HG02678 (cell line): ENCODE measurements around the gene ARHGAP42.

ENCODE experiments used
- ATAC-seq: cut with Tn5 transposase; IDR thresholded peaks from one replicate; pipeline ENCODE4 v1.9.1; 2021; ENCODE audit warnings: mild to moderate bottlenecking, moderate library complexity; ENCODE audit not compliant: unreplicated experiment

The ARHGAP42 gene

GRCh38 chr11:100791103-100791502, 104.0 kb downstream of the ARHGAP42 start:
- no peak for ATAC-seq

GRCh38 chr11:100791860-100792259, 104.8 kb downstream of the ARHGAP42 start:
- no peak for ATAC-seq

GRCh38 chr11:100793525-100793924, 106.4 kb downstream of the ARHGAP42 start:
- no peak for ATAC-seq

GRCh38 chr11:100794446-100794845, 107.4 kb downstream of the ARHGAP42 start:
- ATAC-seq, result no peak

GRCh38 chr11:100799445-100799844, 112.4 kb downstream of the ARHGAP42 start:
- no peak for ATAC-seq

DNA sequence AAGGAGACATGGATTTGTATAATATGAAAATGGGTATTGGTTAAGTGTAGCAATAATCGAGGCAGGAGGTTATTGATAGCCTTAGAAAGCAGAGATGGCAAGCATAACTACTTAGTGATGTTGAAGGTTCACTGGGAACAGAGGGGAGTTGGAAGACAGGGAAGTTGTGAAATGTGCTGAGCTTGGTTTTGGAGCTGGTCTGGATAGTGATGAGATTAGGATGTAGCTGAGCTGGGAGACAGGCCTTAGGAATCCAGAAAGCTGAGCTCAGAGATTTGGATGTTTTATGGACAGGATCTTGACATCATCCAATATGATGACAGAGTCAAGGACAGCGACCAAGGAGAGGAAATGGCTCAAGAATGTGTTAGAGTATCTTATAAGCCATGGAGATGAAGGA, 113.1 kb downstream of the ARHGAP42 start:
- ATAC-seq, result no peak

DNA sequence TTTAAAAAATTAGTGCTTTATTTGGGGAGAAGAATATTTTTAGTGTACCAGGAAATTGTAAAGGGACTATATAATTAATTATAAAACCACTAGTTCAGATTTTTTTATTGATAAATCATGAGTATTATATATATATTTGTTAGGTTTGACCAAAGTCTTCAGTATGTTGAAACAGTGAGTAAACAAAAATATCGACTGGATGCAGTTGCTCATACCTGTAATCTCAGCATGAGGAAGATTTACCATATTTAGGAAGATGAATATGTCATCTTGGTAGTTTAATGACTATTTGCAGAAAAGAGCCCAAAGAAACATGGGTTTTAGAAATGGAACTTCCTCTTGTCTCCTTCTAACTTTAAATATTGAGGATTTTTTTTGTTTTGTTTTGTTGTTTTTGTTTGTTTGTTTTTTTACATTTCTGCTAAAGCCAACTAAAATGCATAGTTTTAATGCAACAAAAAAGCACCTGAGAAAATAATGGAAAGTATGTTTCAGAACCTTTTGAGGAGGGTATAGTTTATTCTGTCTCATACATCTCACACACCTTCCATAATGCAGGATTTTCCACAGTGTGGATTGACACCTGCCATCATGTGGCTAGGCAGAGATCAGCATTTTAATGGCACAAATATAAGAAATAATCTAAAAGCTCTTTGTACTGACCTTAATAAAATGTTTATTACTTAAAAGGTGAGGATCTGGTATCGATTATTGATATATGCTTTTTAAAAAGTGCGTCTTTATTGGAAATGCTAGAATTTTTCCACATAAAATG, 114.3 kb downstream of the ARHGAP42 start:
- no peak for ATAC-seq

DNA sequence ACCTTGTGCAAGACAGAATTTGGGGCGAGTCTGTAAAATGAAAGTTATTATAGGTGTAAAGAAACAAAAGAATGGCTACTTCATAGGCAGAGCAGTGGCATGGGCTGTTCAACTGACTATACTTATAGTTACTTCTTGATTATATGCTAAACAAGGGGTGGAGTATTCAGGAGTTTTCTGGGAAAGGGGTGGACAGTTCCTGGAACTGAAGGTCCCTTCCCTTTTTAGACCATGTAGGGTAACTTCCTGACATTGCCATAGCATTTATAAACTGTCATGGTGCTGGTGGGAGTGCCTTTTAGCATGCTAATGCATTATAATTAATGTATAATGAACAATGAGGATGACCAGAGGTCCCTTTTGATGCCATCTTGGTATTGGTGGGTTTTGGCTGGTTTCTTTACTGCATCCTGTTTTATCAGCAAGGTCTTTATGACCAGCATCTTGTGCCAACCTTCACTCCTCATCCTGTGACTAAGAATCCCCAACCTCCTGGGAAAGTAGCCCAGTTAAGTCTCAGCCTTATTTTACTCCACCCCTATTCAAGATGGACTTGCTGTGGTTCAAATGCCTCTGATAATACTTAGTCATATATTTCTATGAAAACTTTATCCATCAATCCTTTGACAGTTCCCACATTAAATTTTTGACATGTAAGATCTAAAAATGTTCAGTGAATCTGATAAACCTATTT, 118.6 kb downstream of the ARHGAP42 start:
- no peak for ATAC-seq

DNA sequence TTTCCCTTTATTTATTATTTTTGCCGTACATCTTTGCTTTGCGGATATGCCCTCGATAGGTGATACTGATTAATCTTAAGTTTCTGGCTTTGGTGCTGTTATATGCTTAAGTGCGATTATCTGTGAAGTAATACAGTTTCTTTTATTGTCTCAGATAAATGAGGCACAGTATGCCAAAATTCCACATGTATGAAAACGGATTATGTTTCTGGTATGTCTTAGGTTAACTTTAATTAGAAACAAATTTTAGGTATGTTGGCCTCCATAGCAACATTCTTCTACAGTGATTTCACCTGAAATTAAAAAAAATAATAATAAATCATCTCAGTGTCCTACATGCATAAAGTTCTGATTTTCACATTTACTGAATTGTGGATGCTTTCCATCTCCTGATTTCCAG, 119.2 kb downstream of the ARHGAP42 start:
- no peak for ATAC-seq

DNA sequence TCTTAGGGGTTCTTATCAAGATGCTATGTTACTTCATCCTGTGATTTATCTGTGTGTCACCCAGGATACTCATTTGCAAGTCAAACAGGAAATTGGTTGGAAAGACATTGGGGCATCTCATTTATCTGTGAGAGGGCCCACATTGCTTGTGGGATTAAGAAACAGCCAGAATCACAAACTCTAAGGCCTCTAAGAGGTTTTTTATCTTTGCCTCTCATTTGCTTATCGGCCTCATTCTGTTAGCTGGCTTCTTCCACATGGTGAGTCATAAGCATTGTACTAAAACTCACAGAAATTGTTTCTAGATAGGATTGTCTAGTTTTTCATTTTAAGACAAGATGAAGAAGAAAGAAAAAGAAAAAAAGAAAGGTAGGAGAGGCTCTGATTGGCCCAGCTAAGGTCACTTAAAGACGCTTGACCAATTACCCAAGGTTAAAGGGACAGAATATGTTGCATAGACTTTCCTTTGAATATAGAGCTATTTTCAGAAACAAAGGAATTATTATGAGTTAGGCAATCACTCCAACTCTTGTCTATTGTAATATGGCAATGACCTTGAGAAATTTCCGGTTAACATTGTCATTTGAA, 121.9 kb downstream of the ARHGAP42 start:
- no peak for ATAC-seq

GRCh38 chr11:100810146-100810545, 123.1 kb downstream of the ARHGAP42 start:
- ATAC-seq, result no peak

GRCh38 chr11:100810666-100811065, 123.6 kb downstream of the ARHGAP42 start:
- ATAC-seq, result no peak

DNA sequence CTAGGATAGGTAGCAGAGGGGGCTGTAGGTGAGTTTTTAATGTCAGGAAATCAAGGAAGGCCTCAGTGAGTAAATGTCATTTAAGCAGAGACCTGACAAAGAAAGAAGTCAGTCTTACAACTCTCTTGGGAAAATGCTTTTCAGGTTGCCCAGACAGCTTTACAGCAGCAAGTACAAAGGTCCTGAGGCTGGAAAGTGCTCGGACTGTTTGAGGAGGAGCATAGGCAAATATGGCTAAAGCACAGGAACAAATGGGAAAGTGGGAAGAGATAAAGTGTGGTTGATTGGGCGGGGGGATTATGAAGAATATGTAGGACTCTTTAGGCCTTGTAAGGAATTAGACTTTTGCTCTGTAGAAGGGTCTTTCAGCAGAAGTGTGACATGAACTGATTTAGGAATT, 125.4 kb downstream of the ARHGAP42 start:
- ATAC-seq, result no peak

- ATAC-seq, result no peak
These were observed 128.8 kb downstream of the ARHGAP42 start for GRCh38 chr11:100815787-100816330.

GRCh38 chr11:100816823-100817222, 129.7 kb downstream of the ARHGAP42 start:
- ATAC-seq, result no peak

- ATAC-seq, result no peak
These were observed 130.5 kb downstream of the ARHGAP42 start for GRCh38 chr11:100817620-100818019.

DNA sequence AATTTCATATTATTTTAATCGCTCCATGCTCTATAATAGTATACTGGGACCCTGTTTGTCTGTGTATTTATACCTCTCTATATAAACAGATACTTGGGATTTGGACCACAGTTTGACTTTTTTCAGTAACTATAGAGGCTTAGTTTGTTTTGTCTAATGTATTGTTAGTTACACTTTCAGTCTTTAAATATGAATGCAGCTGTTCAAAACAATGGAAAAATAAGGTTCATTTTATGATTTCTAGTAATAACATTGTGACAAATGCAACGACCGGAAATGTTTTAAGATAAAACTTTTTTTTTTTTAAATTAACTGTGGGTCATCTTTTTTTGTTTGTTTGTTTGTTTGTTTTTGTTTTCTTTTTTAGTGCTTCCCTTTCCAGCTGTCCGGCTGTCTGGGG, 133.5 kb downstream of the ARHGAP42 start:
- ATAC-seq, result no peak

- ATAC-seq, result no peak
These were observed 134.1 kb downstream of the ARHGAP42 start for GRCh38 chr11:100821198-100821597.

GRCh38 chr11:100823360-100823759, 136.3 kb downstream of the ARHGAP42 start:
- no peak for ATAC-seq

GRCh38 chr11:100824041-100824809, 137.1 kb downstream of the ARHGAP42 start:
- ATAC-seq, result no peak

DNA sequence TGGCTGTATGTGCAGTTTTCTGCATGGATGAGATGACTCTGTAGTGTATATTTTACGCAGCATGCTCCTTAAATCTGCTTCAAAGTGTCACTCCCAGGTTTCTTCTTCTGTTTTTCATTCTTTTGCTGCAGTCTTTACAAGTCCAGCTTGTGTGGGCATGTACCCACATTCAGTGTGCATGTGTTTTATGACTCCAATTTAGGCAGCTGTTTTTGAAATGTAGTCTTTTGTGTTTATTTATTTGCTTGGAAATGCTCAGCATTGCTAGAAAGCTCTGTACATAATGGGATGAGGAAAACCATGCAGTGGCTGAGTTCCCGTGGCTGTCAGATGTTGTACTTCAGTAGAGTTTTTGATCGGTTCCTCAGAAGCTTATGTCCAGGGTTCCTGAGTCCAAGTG, 138.5 kb downstream of the ARHGAP42 start:
- no peak for ATAC-seq
